OCI-M1 (cell line): ENCODE measurements around the gene ERC2.

Experiments
- DNase-seq: peaks from one replicate; lab custom pipeline; 2025; lab: John Stamatoyannopoulos, UW

ERC2 gene

GRCh38 chr3:55474213-55474632, 994.0 kb downstream of the ERC2 start:
- no peak for DNase-seq

GRCh38 chr3:55473788-55474187, 994.5 kb downstream of the ERC2 start:
- DNase-seq, result no peak

DNA sequence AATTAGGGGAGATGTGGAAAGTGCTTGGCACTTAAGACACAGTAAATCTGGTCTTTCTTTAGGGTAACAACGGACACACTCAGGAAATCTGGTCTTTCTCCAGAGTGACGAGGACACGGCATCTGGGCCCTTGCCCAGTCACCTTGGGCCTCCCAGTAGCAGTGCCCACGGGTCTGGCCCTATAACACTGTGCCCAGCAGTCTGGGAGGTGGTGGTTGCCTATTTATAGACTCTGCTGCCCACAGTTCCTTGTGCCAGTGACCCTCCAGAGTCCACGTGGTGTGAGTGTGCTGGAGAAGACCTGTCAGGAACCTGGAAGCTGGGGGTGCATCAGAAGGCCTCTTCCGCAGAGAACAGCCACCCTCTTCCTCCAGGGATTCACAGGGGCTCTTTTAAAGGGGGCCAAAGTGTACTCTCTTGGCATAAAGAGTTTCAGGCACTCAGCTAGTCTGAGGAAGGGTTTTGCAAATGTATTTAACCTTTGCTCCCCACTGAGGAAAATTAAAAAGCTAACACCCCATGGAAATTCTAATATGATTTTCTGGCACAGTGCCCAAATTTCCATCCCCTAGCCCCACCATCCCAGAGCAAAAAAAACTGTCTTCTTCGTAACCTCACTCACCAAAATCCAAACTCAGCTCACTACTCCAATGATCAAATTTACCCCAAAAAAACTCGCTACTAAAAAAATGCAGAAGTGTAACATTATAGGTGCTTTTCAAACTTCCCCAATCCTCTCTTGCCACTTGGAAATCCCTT, 996.6 kb downstream of the ERC2 start:
- no peak for DNase-seq

- DNase-seq, result no peak
Measured at GRCh38 chr3:55471084-55471483, 997.2 kb downstream of the ERC2 start.

DNA sequence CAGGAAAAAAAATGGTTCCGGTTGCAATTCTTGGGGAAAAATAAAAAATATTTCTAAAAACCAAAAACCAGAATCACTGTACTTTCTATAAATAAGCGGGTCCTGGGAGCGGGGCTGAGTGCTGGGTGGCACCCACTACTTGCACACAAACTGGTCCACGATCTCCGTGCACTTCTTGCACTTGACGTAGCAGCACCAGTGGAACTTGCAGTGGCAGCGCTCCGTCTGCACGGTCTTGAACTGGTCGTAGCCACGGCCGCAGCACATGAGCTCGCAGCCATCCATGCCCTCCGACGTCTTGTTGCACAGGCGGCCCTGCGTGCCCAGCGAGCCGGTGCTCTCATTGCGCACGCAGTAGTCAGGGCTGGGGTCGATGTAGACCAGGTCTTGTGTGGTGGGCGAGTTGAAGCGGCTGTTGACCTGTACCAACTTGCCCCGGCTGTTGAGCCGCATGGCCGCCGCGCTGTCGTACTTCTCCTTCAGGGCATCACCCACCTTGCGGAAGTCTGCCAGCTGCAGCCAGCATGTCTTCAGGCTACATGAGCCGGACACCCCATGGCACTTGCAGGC, 998.2 kb downstream of the ERC2 start:
- no peak for DNase-seq

DNA sequence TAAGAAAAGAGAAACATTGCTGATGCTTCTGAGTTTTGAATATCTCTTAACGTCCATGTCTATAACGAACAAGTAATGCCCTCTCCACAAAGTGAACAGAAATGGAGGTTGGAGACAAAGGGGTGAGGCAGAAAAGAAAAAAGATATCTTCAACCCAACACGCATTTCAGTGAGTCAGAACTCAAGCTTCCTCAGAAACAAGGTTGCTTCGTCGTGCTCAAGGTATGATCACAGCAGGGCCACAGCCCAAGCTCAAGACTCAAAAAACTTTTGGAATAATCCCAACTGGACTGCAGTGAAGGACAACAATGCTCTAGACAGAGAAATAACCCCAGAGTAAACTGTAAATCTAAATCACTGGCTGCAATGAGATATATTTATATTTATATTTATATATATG, 1000.0 kb downstream of the ERC2 start:
- no peak for DNase-seq

DNA sequence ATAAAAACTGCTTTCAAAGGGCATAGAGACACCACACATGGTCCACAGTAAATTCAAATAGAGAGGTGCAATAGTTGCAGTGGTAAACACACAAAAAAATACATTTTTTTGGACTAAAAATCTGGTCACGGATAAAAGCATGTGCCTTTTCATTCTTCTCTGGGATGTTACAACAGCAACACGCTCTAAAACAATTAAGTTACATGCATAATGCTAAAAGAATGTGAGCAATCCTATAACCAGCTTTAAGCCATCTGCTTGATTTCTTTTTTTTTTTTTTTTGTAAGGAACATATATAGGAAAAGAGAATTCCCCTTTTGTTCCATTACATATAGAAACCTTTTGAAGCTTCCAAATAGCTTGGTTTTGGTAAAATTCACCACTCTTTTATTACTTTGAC, 1001.2 kb downstream of the ERC2 start:
- no peak for DNase-seq

DNA sequence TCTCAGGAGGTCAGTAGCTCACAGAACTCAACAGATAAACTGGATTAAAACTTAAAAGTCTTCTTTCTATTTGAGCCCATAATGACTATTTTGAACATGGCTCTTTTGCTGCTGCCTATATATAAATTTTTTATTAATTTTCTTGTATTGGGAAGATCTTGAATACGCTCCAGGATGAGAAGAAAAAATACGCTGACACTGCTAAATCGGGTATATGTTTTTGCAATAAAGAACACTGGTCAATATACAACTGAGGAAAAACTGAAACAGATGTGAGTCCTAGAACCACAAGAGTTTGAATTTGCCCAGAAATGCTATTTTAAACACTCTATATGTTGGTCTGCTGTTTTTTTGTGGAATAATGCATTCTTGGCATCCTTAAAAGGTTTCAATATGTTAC, 1001.7 kb downstream of the ERC2 start:
- no peak for DNase-seq

- DNase-seq, result no peak
Measured at GRCh38 chr3:55461896-55462295, 1006.4 kb downstream of the ERC2 start.

GRCh38 chr3:55459838-55460237, 1008.4 kb downstream of the ERC2 start:
- no peak for DNase-seq
